ENCODE measurements around the gene AMFR.

Gene AMFR

DNA sequence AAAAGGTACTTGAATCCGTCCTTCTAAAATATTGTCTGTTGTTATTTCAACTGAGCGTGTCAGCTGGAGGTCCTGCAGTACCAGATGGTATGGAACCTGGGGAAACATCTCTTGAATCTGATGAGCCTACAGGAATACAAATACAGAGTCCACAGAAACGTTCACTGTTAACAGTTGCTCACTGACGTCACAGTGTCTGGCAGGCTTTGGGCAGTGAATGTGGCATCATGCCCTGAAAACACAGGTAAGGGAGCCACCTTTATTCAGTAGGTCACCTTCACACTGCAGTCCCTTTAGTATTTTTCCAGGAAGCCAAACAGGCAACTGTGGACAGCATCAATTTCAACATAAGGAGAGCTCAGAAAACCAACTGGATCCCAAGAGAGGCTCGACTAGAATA lies 56.1 kb downstream of the AMFR start:
- TF ChIP-seq, protein P1, sequence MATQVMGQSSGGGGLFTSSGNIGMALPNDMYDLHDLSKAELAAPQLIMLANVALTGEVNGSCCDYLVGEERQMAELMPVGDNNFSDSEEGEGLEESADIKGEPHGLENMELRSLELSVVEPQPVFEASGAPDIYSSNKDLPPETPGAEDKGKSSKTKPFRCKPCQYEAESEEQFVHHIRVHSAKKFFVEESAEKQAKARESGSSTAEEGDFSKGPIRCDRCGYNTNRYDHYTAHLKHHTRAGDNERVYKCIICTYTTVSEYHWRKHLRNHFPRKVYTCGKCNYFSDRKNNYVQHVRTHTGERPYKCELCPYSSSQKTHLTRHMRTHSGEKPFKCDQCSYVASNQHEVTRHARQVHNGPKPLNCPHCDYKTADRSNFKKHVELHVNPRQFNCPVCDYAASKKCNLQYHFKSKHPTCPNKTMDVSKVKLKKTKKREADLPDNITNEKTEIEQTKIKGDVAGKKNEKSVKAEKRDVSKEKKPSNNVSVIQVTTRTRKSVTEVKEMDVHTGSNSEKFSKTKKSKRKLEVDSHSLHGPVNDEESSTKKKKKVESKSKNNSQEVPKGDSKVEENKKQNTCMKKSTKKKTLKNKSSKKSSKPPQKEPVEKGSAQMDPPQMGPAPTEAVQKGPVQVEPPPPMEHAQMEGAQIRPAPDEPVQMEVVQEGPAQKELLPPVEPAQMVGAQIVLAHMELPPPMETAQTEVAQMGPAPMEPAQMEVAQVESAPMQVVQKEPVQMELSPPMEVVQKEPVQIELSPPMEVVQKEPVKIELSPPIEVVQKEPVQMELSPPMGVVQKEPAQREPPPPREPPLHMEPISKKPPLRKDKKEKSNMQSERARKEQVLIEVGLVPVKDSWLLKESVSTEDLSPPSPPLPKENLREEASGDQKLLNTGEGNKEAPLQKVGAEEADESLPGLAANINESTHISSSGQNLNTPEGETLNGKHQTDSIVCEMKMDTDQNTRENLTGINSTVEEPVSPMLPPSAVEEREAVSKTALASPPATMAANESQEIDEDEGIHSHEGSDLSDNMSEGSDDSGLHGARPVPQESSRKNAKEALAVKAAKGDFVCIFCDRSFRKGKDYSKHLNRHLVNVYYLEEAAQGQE (IDR thresholded peaks at IDR 0.05; ENCODE audit: insufficient read depth in 1 of 2, low read depth in 2 of 2, low read length in 2 of 2), result no peak
- no peak for TF ChIP-seq TAF1 (IDR thresholded peaks at IDR 0.05; ENCODE audit: borderline replicate concordance, insufficient read depth, low read length)
- TF ChIP-seq FOXP2 (optimal IDR thresholded peaks at IDR 0.05; ENCODE audit: borderline replicate concordance, extremely low read depth, extremely low read length, insufficient read depth), result no peak
- no peak for TF ChIP-seq SIN3A (IDR thresholded peaks at IDR 0.05; ENCODE audit: borderline replicate concordance, insufficient read depth, low read length)
- TF ChIP-seq POLR2AphosphoS5 (IDR thresholded peaks at IDR 0.05; ENCODE audit: low read depth, low read length), result no peak

GRCh38 chr16:56368545-56368944 lies 56.8 kb downstream of the AMFR start:
- no peak for TF ChIP-seq FOXP2 (optimal IDR thresholded peaks at IDR 0.05; ENCODE audit: borderline replicate concordance, extremely low read depth, extremely low read length, insufficient read depth)
- TF ChIP-seq SIN3A (IDR thresholded peaks at IDR 0.05; ENCODE audit: borderline replicate concordance, insufficient read depth, low read length), result no peak
- no peak for TF ChIP-seq POLR2AphosphoS5 (IDR thresholded peaks at IDR 0.05; ENCODE audit: low read depth, low read length)
- TF ChIP-seq TAF1 (IDR thresholded peaks at IDR 0.05; ENCODE audit: borderline replicate concordance, insufficient read depth, low read length), result no peak
- TF ChIP-seq, protein P1 (IDR thresholded peaks at IDR 0.05; ENCODE audit: insufficient read depth in 1 of 2, low read depth in 2 of 2, low read length in 2 of 2), result no peak

DNA sequence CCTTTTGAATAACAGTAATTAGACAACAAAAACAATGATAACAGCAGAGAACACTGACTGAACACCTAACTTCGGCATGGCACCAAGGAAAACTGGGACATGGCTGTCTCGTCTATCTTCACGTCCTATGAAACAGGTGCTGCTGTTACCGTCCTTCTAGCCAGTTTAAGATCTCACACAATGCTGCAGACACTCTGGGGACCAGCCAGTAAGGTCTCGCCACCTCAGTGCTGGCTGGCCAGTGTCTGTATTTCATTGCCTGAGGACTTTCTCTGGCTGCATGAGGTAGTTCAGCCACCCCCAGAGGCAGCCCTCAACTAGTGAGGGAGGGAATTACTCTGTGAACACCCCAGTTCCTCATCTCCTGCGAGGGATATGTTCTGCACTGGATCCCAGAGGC lies 57.6 kb downstream of the AMFR start:
- TF ChIP-seq, protein P1 (IDR thresholded peaks at IDR 0.05; ENCODE audit: insufficient read depth in 1 of 2, low read depth in 2 of 2, low read length in 2 of 2), result no peak
- TF ChIP-seq TAF1 (IDR thresholded peaks at IDR 0.05; ENCODE audit: borderline replicate concordance, insufficient read depth, low read length), result no peak
- no peak for TF ChIP-seq FOXP2 (optimal IDR thresholded peaks at IDR 0.05; ENCODE audit: borderline replicate concordance, extremely low read depth, extremely low read length, insufficient read depth)
- TF ChIP-seq POLR2AphosphoS5 (IDR thresholded peaks at IDR 0.05; ENCODE audit: low read depth, low read length), result no peak
- TF ChIP-seq SIN3A (IDR thresholded peaks at IDR 0.05; ENCODE audit: borderline replicate concordance, insufficient read depth, low read length), result no peak

- TF ChIP-seq FOXP2 (optimal IDR thresholded peaks at IDR 0.05; ENCODE audit: borderline replicate concordance, extremely low read depth, extremely low read length, insufficient read depth), result no peak
- TF ChIP-seq, protein P1 (IDR thresholded peaks at IDR 0.05; ENCODE audit: insufficient read depth in 1 of 2, low read depth in 2 of 2, low read length in 2 of 2), result no peak
- TF ChIP-seq TAF1 (IDR thresholded peaks at IDR 0.05; ENCODE audit: borderline replicate concordance, insufficient read depth, low read length), result no peak
- TF ChIP-seq POLR2AphosphoS5 (IDR thresholded peaks at IDR 0.05; ENCODE audit: low read depth, low read length), result no peak
- no peak for TF ChIP-seq SIN3A (IDR thresholded peaks at IDR 0.05; ENCODE audit: borderline replicate concordance, insufficient read depth, low read length)
Measured at GRCh38 chr16:56366945-56367344, 58.4 kb downstream of the AMFR start.

- TF ChIP-seq SIN3A (IDR thresholded peaks at IDR 0.05; ENCODE audit: borderline replicate concordance, insufficient read depth, low read length) (no peak), POLR2AphosphoS5 (IDR thresholded peaks at IDR 0.05; ENCODE audit: low read depth, low read length) (no peak), TAF1 (IDR thresholded peaks at IDR 0.05; ENCODE audit: borderline replicate concordance, insufficient read depth, low read length) (no peak), FOXP2 (optimal IDR thresholded peaks at IDR 0.05; ENCODE audit: borderline replicate concordance, extremely low read depth, extremely low read length, insufficient read depth) (no peak)
- TF ChIP-seq, protein P1 (IDR thresholded peaks at IDR 0.05; ENCODE audit: insufficient read depth in 1 of 2, low read depth in 2 of 2, low read length in 2 of 2), result no peak
Measured at GRCh38 chr16:56365552-56365951, 59.8 kb downstream of the AMFR start.
